CD4-positive, alpha-beta T cell treated with Interleukin-4 for 4 hours (primary cell): ENCODE results near the gene DHRSX.
"Not testable (repeated sequence)": the region's sequence is repeated elsewhere in the genome, so short reads cannot be mapped to it uniquely, and the experiment has no call there.

Source experiments
- DNase-seq: peaks from one replicate; pipeline ENCODE4 v3.0.0-alpha.2; 2020

DHRSX gene

GRCh38 chrX:2492531-2493218 lies 8.1 kb downstream of the DHRSX start:
- DNase-seq = no peak

GRCh38 chrX:2490634-2491033 lies 10.1 kb downstream of the DHRSX start:
- no peak for DNase-seq

- DNase-seq = no peak
Observed at GRCh38 chrX:2489446-2490445, 11.0 kb downstream of the DHRSX start.

- no peak for DNase-seq
Observed at GRCh38 chrX:2488621-2489285, 12.0 kb downstream of the DHRSX start.

- no peak for DNase-seq
Observed at GRCh38 chrX:2487366-2487765, 13.4 kb downstream of the DHRSX start.

GRCh38 chrX:2486476-2487133 lies 14.2 kb downstream of the DHRSX start:
- DNase-seq = no peak

- DNase-seq = no peak
Observed at GRCh38 chrX:2485789-2486345, 14.9 kb downstream of the DHRSX start.

- no peak for DNase-seq
Observed at GRCh38 chrX:2484721-2485648, 15.8 kb downstream of the DHRSX start.

GRCh38 chrX:2484256-2484655 lies 16.5 kb downstream of the DHRSX start:
- no peak for DNase-seq

GRCh38 chrX:2483398-2484060 lies 17.2 kb downstream of the DHRSX start:
- no peak for DNase-seq

- DNase-seq = not testable (repeated sequence)
Observed at GRCh38 chrX:2481597-2481996, 19.2 kb downstream of the DHRSX start.

- DNase-seq = not testable (repeated sequence)
Observed at GRCh38 chrX:2479982-2480381, 20.8 kb downstream of the DHRSX start.

- DNase-seq = no peak
Observed at GRCh38 chrX:2479420-2479780, 21.4 kb downstream of the DHRSX start.

GRCh38 chrX:2478546-2479419 lies 22.0 kb downstream of the DHRSX start:
- DNase-seq = no peak

- not testable (repeated sequence) for DNase-seq
Observed at GRCh38 chrX:2477313-2477712, 23.5 kb downstream of the DHRSX start.

GRCh38 chrX:2474963-2475726 lies 25.6 kb downstream of the DHRSX start:
- no peak for DNase-seq

- no peak for DNase-seq
Observed at GRCh38 chrX:2474280-2474962, 26.4 kb downstream of the DHRSX start.

GRCh38 chrX:2473064-2473463 lies 27.7 kb downstream of the DHRSX start:
- DNase-seq = not testable (repeated sequence)
